ENCODE measurements around the gene RBM15B.

DNA sequence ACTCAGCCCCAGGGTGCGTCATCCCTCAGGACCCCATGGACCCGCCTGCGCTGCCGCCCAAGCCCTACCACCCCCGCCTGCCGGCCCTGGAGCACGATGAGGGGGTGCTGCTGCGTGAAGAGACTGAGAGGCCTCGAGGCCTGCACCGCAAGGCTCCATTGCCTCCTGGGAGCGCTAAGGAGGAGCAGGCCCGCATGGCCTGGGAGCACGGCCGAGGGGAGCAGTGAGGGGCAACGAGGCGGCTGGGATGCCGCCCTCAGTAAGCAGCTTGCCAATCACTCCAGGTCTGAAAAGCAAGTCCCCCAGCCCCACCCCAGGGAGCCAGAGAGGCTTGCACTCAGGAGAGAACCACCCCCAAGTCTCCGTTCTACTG is 9.8 kb upstream of the RBM15B start:
- TF ChIP-seq, protein P1, sequence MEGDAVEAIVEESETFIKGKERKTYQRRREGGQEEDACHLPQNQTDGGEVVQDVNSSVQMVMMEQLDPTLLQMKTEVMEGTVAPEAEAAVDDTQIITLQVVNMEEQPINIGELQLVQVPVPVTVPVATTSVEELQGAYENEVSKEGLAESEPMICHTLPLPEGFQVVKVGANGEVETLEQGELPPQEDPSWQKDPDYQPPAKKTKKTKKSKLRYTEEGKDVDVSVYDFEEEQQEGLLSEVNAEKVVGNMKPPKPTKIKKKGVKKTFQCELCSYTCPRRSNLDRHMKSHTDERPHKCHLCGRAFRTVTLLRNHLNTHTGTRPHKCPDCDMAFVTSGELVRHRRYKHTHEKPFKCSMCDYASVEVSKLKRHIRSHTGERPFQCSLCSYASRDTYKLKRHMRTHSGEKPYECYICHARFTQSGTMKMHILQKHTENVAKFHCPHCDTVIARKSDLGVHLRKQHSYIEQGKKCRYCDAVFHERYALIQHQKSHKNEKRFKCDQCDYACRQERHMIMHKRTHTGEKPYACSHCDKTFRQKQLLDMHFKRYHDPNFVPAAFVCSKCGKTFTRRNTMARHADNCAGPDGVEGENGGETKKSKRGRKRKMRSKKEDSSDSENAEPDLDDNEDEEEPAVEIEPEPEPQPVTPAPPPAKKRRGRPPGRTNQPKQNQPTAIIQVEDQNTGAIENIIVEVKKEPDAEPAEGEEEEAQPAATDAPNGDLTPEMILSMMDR (IDR thresholded peaks at IDR 0.05; ENCODE audit: borderline replicate concordance, extremely low read depth, low read length, poor library complexity, severe bottlenecking): no peak
- TF ChIP-seq EZH2 (IDR thresholded peaks at IDR 0.05; ENCODE audit: borderline replicate concordance, low read depth, low read length, severe bottlenecking): no peak
